Cardiac muscle cell (in vitro differentiated cells and primary cell): ENCODE results near the gene IDS. TPM values are rescaled to one million over a fixed set of nuclear protein-coding genes. Genes with fewer than 3 reads are reported as not detected.
"Not testable (repeated sequence)": the region's sequence is repeated elsewhere in the genome, so short reads cannot be mapped to it uniquely, and the experiment has no call there.

Experiments
- DNase-seq, 2 donors: peaks; one replicate each; pipeline versions ENCODE4 v3.0.0 to v3.0.0-alpha.2; 2010 to 2017; ENCODE audit warnings: low read depth in 1 of 2, low spot score in 1 of 2
- H3K27ac ChIP-seq: fragments of 200-600 bp; sonication (generic); 2 replicates; pipeline ENCODE4 v1.5.1; 2016
- H3K27me3 ChIP-seq: fragments of 200-600 bp; sonication (generic); 2 replicates; pipeline ENCODE4 v1.6.0; 2016; ENCODE audit warnings: control low read depth
- H3K36me3 ChIP-seq: fragments of 200-600 bp; sonication (generic); 2 replicates; pipeline ENCODE4 v1.5.1; 2016; ENCODE audit warnings: control low read depth
- H3K4me1 ChIP-seq: fragments of 200-600 bp; sonication (generic); 2 replicates; pipeline ENCODE4 v1.8.1; 2017; ENCODE audit warnings: low read depth, mild to moderate bottlenecking, mixed run types
- H3K4me3 ChIP-seq: fragments of 200-600 bp; sonication (generic); 2 replicates; pipeline ENCODE4 v1.5.1; 2016; ENCODE audit warnings: mild to moderate bottlenecking
- H3K9me3 ChIP-seq: fragments of 200-600 bp; sonication (generic); 2 replicates; pipeline ENCODE4 v1.5.1; 2017; ENCODE audit warnings: low read depth, mild to moderate bottlenecking, control low read depth
- CTCF ChIP-seq: IDR thresholded peaks from 2 replicates; pipeline ENCODE4 v1.5.1; 2012; ENCODE audit warnings: low read depth, mild to moderate bottlenecking, low read length
- polyA plus RNA-seq: library from polyadenylated mRNA; unstranded; fragments of >200 nt; fragmentation: Nextera tagmentation; extraction: Ambion mirVana; gene quantifications from 2 replicates; pipeline ENCODE4 v1.2.1, GENCODE V29; 2016
- total RNA-seq: library from RNA; depleted of rRNA; stranded (reverse); fragments of >200 nt; gene quantifications from 2 replicates; pipeline ENCODE4 v1.2.3, GENCODE V29; 2016

The IDS gene
- total and polyA plus RNA-seq, 2 experiments from 2014 or later: 27.8 to 38.6 TPM

GRCh38 chrX:149541521-149542047, 36.5 kb upstream of the IDS start:
- Histone ChIP-seq H3K27me3 (no peaks in the 10 kb centered on the region), H3K4me1 (no peaks in the 10 kb centered on the region), H3K36me3 (no peaks in the 10 kb centered on the region), H3K27ac (peak overlapping the region; percentile 92), H3K4me3 (peak overlapping the region; percentile 66), H3K9me3 (no peaks in the 10 kb centered on the region)
- no peak for TF ChIP-seq CTCF
- peak in 1 of 2 donors; percentile 3 for DNase-seq

- Histone ChIP-seq H3K4me1 (no peaks in the 10 kb centered on the region), H3K4me3 (peak within 1 kb of the TSS; percentile 66), H3K9me3 (no peaks in the 10 kb centered on the region), H3K27ac (peak within 1 kb of the TSS; percentile 92), H3K36me3 (no peaks in the 10 kb centered on the region), H3K27me3 (no peaks in the 10 kb centered on the region)
- TF ChIP-seq CTCF: no peak
- peak; percentile 88 to 97 for DNase-seq
Observed at GRCh38 chrX:149540621-149541520, 35.8 kb upstream of the IDS start, which contains the start of gene EOLA1. Gene EOLA1, plus strand, starts transcription at chrX:149541012. Its CDS starts 4,619 bp downstream, at chrX:149545631.

- Histone ChIP-seq H3K27ac (peak overlapping the region; percentile 92), H3K4me3 (peak overlapping the region; percentile 66), H3K9me3 (no peaks in the 10 kb centered on the region), H3K36me3 (no peaks in the 10 kb centered on the region), H3K27me3 (no peaks in the 10 kb centered on the region), H3K4me1 (no peaks in the 10 kb centered on the region)
- DNase-seq: peak; percentile 92 to 93
- no peak for TF ChIP-seq CTCF
Observed at GRCh38 chrX:149540131-149540620, 35.1 kb upstream of the IDS start.

GRCh38 chrX:149539283-149540130, 34.4 kb upstream of the IDS start:
- no peaks in the 10 kb centered on the region for H3K36me3 ChIP-seq
- TF ChIP-seq CTCF: no peak

GRCh38 chrX:149537474-149537873, 32.4 kb upstream of the IDS start:
- not testable (repeated sequence) for H3K36me3 ChIP-seq, H3K4me1 ChIP-seq

More at GRCh38 chrX:149539283-149540130, 34.4 kb upstream of the IDS start:
- Histone ChIP-seq H3K9me3 (no peaks in the 10 kb centered on the region), H3K4me3 (peak overlapping the region; percentile 41), H3K4me1 (no peaks in the 10 kb centered on the region), H3K27ac (peak overlapping the region; percentile 78), H3K27me3 (no peaks in the 10 kb centered on the region)
- peak; percentile 86 to 96 for DNase-seq

GRCh38 chrX:149534926-149535602, 30.0 kb upstream of the IDS start:
- not testable (repeated sequence) for H3K27ac ChIP-seq, H3K4me3 ChIP-seq, H3K36me3 ChIP-seq, DNase-seq, H3K4me1 ChIP-seq, H3K9me3 ChIP-seq, H3K27me3 ChIP-seq

More at GRCh38 chrX:149537474-149537873, 32.4 kb upstream of the IDS start:
- DNase-seq, H3K4me3 ChIP-seq, H3K27me3 ChIP-seq, H3K9me3 ChIP-seq, H3K27ac ChIP-seq: not testable (repeated sequence)

- H3K27ac ChIP-seq, H3K9me3 ChIP-seq, H3K27me3 ChIP-seq, DNase-seq, H3K4me3 ChIP-seq, H3K36me3 ChIP-seq, H3K4me1 ChIP-seq: not testable (repeated sequence)
Observed at GRCh38 chrX:149533999-149534398, 28.9 kb upstream of the IDS start.

GRCh38 chrX:149532868-149533267, 27.8 kb upstream of the IDS start:
- not testable (repeated sequence) for H3K9me3 ChIP-seq, H3K4me1 ChIP-seq, H3K36me3 ChIP-seq, H3K27ac ChIP-seq, H3K4me3 ChIP-seq, H3K27me3 ChIP-seq, DNase-seq
